NB4 (cell line): ENCODE data around the gene SMIM41.

Source experiments
- DNase-seq: peaks from one replicate; pipeline ENCODE4 v3.0.0; 2010; ENCODE audit warnings: low read depth
- H3K4me3 ChIP-seq: one replicate; pipeline ENCODE4 v1.5.1; 2011; ENCODE audit warnings: mild to moderate bottlenecking, low read depth, low read length, moderate library complexity
- MYC ChIP-seq: IDR thresholded peaks from 2 replicates; pipeline ENCODE4 v1.6.1; 2011; ENCODE audit warnings: low read depth, low read length
- POLR2A ChIP-seq: IDR thresholded peaks from 2 replicates; pipeline ENCODE4 v1.6.1; 2011; ENCODE audit warnings: mild to moderate bottlenecking; ENCODE audit not compliant: insufficient read length; ENCODE audit errors: extremely low read depth
- TF ChIP-seq, protein P1 (sequence below): IDR thresholded peaks from 2 replicates; pipeline ENCODE4 v1.6.1; 2011; ENCODE audit warnings: low read depth, low read length
- TF ChIP-seq, protein P2 (sequence below): IDR thresholded peaks from one replicate; pipeline ENCODE4 v1.5.1; 2012; ENCODE audit warnings: low read depth, low read length

The SMIM41 gene

DNA sequence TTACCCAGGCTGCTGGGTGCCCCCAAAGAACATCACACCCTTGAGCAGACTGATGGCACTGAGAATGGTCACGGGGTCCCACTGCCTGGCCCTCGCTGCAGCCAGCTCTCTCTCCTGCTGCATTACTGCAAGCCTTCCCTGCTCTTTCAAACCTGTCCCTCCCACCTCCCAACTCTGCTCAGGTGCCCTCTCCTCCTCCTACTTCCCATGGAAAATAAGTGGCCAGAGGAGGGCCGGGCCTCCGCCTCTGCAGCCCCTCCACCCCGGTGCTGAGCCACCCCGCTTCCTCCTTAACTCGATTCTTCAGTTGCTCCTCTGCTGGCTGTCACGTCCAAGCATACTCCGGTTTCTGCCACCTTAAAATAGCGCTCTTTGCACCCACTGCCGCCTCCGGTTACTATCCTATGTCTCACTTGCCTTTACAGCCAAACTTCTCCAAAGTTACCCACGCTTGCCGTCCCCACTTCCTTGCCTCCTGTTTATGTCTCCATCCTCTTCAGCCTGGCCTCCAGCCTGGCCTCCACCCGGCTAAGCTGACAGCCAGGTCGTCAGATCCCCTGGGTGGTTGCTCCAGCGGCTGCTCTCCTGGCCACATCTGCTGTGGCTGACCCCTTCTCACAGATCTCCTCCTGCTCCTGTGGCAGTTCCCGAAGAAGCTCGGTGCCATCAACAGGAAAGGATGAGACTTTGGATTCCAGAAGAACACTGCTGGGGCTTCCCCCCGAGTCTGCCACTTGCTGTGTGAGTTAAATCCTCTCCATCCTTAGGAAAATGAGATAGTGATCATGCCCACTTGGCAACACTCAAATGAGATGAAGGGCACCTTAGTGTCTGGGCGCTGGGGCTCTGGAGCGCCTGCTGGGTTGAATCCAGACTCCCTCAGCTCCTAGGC lies 7.7 kb downstream of the SMIM41 start:
- no peak for TF ChIP-seq MYC
- TF ChIP-seq, protein P1, sequence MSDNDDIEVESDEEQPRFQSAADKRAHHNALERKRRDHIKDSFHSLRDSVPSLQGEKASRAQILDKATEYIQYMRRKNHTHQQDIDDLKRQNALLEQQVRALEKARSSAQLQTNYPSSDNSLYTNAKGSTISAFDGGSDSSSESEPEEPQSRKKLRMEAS = no peak
- TF ChIP-seq, protein P2, sequence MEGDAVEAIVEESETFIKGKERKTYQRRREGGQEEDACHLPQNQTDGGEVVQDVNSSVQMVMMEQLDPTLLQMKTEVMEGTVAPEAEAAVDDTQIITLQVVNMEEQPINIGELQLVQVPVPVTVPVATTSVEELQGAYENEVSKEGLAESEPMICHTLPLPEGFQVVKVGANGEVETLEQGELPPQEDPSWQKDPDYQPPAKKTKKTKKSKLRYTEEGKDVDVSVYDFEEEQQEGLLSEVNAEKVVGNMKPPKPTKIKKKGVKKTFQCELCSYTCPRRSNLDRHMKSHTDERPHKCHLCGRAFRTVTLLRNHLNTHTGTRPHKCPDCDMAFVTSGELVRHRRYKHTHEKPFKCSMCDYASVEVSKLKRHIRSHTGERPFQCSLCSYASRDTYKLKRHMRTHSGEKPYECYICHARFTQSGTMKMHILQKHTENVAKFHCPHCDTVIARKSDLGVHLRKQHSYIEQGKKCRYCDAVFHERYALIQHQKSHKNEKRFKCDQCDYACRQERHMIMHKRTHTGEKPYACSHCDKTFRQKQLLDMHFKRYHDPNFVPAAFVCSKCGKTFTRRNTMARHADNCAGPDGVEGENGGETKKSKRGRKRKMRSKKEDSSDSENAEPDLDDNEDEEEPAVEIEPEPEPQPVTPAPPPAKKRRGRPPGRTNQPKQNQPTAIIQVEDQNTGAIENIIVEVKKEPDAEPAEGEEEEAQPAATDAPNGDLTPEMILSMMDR = no peak
- no peak for TF ChIP-seq POLR2A
- no peak for DNase-seq
- no peak overlapping the region for H3K4me3 ChIP-seq

DNA sequence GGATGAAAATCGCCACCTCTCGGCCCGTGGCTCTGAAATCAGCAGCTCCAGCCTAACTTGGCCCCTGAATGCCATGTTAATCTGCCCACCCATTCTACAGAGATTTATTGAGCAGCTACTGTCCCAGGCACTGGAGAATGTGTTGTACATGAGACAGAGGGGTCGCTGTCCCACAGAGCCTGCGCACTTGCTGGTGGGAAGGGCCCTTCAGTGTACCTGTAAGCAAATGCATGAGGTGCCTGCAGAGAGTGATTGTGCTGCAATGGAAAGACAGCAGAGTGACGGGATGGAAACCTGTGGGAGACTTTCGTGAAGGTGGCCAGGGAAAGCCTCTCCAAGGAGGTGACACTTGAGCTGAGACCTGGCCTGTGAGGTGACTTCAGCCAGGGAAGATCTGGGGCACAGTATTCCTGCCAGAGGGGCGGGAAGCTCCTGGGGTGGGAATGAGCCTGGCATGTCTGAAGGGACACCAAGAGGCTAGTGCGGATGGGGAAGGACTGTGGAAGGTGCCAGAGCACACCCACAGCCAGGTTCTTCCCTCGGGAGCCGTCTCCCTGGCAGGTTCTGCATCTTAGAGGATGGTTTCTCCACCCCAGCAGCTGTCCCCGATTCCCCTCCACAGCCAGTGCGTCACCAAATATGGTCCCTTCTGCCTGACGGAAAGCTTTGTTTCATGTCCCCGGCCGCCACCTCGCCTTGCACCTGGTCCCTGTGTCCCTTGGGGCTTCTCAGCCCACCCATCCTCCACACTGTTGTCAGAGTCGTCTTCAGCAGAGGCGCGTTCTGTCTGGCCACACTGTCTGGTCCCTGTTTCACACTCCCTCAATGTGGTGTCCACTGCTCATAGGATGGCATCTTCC lies 8.7 kb downstream of the SMIM41 start:
- DNase-seq = no peak
- H3K4me3 ChIP-seq = no peak overlapping the region
- TF ChIP-seq, protein P2 = no peak
- no peak for TF ChIP-seq MYC
- no peak for TF ChIP-seq POLR2A
- TF ChIP-seq, protein P1 = no peak

DNA sequence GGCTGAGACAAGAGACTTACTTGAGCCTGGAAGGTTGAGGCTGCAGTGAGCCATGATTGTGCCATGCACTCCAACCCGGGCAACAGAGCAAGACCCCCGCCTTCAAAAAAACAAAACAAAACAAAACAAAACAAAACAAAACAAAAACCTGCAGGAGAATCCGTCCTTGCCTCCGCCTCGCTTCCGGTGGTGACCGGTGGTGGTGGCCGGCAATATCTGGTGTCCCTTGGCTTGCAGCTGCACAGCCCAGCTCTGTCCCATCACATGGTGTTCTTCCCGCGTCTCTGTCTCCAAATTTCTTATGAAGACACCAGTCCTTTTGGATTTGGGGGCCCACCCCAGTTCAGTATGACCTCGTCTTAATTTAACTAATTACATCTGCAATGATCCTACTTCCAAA lies 10.0 kb downstream of the SMIM41 start:
- H3K4me3 ChIP-seq = no peak overlapping the region
- DNase-seq = no peak
- TF ChIP-seq MYC = no peak
- TF ChIP-seq POLR2A = no peak
- TF ChIP-seq, protein P2 = no peak
- TF ChIP-seq, protein P1 = no peak

DNA sequence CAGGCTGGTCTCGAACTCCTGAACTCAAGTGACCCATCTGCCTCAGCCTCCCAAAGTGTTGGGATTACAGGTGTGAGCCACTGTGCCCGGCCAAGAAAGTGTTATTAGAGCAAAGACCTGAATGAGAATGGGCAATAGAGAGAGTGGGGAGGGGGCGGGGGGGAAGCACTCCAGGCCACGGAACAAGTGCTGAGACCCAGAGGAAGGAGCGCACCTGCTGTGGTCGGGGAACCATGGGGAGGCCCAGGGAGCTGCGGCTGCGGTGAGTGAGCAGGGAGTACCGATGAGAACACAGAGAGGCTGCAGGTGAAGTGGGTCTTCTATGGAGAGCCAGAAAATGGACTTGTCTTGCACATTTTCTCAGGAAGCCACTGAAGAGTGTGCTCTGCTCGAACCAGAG lies 10.8 kb downstream of the SMIM41 start:
- DNase-seq = no peak
- H3K4me3 ChIP-seq = no peak overlapping the region
- TF ChIP-seq, protein P2 = no peak
- TF ChIP-seq MYC (no peak), POLR2A (no peak)
- TF ChIP-seq, protein P1 = no peak

DNA sequence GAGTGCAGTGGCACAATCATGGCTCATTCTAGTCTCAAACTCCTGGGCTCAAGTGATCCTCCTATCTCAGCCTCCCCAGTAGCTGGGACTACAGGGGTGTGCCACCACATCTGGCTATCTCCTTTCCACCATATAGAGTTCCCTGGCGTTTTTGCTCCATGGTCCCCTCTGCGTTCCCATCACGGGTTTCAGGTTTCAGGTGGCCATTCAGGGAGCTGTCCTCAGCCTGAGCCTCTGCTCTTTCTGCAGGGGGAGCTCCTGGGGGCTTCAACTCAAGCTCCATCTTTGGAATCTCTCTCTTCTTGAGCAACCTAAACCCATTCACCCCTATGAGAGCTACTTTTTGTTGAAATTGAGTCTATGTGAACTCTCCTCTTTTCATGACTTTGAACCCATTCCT lies 11.6 kb downstream of the SMIM41 start:
- no peak for DNase-seq
- TF ChIP-seq, protein P2 = no peak
- TF ChIP-seq POLR2A = no peak
- TF ChIP-seq, protein P1 = no peak
- TF ChIP-seq MYC = no peak

More for the DNA sequence above, 11.6 kb downstream of the SMIM41 start:
- H3K4me3 ChIP-seq = no peak overlapping the region
